NCI-H748 (cell line): ENCODE results near the gene GREB1L.
A peak's percentile ranks its signal among the peaks of the same experiment; 100 is the strongest.

ENCODE experiments used
- DNase-seq: peaks from one replicate; lab custom pipeline; 2025; ENCODE audit not compliant: unreplicated experiment; lab: John Stamatoyannopoulos, UW

The GREB1L gene

GRCh38 chr18:21444465-21445212, 202.6 kb downstream of the GREB1L start:
- peak; percentile 69 for DNase-seq

- no peak for DNase-seq
These were observed 206.3 kb downstream of the GREB1L start for GRCh38 chr18:21448299-21448698.

GRCh38 chr18:21449367-21450290, 207.6 kb downstream of the GREB1L start:
- no peak for DNase-seq

GRCh38 chr18:21450503-21450902, 208.5 kb downstream of the GREB1L start:
- no peak for DNase-seq

- no peak for DNase-seq
These were observed 208.9 kb downstream of the GREB1L start for GRCh38 chr18:21450913-21451312.

- DNase-seq: no peak
These were observed 209.8 kb downstream of the GREB1L start for GRCh38 chr18:21451851-21452250.

GRCh38 chr18:21452276-21452780, 210.3 kb downstream of the GREB1L start:
- no peak for DNase-seq

GRCh38 chr18:21452796-21453510, 210.9 kb downstream of the GREB1L start:
- peak; percentile 70 for DNase-seq

- DNase-seq: no peak
These were observed 211.5 kb downstream of the GREB1L start for GRCh38 chr18:21453511-21453901.

- no peak for DNase-seq
These were observed 212.7 kb downstream of the GREB1L start for GRCh38 chr18:21454725-21455124.

- no peak for DNase-seq
These were observed 214.6 kb downstream of the GREB1L start for GRCh38 chr18:21456428-21457178.

- no peak for DNase-seq
These were observed 215.1 kb downstream of the GREB1L start for GRCh38 chr18:21457179-21457535.

GRCh38 chr18:21458310-21458709, 216.3 kb downstream of the GREB1L start:
- DNase-seq: no peak

GRCh38 chr18:21458788-21459187, 216.8 kb downstream of the GREB1L start:
- no peak for DNase-seq

- DNase-seq: no peak
These were observed 217.8 kb downstream of the GREB1L start for GRCh38 chr18:21459706-21460286.

GRCh38 chr18:21461460-21461859, 219.4 kb downstream of the GREB1L start:
- no peak for DNase-seq

- no peak for DNase-seq
These were observed 221.7 kb downstream of the GREB1L start for GRCh38 chr18:21463718-21464117.

GRCh38 chr18:21468514-21469164, 226.6 kb downstream of the GREB1L start:
- DNase-seq: no peak

GRCh38 chr18:21472741-21473140, 230.7 kb downstream of the GREB1L start:
- DNase-seq: no peak

- DNase-seq: no peak
These were observed 232.6 kb downstream of the GREB1L start for GRCh38 chr18:21474621-21475020.
